ENCODE measurements around the gene PRM1.
"Not testable (repeated sequence)": the region's sequence is repeated elsewhere in the genome, so short reads cannot be mapped to it uniquely, and the experiment has no call there.

The PRM1 gene

DNA sequence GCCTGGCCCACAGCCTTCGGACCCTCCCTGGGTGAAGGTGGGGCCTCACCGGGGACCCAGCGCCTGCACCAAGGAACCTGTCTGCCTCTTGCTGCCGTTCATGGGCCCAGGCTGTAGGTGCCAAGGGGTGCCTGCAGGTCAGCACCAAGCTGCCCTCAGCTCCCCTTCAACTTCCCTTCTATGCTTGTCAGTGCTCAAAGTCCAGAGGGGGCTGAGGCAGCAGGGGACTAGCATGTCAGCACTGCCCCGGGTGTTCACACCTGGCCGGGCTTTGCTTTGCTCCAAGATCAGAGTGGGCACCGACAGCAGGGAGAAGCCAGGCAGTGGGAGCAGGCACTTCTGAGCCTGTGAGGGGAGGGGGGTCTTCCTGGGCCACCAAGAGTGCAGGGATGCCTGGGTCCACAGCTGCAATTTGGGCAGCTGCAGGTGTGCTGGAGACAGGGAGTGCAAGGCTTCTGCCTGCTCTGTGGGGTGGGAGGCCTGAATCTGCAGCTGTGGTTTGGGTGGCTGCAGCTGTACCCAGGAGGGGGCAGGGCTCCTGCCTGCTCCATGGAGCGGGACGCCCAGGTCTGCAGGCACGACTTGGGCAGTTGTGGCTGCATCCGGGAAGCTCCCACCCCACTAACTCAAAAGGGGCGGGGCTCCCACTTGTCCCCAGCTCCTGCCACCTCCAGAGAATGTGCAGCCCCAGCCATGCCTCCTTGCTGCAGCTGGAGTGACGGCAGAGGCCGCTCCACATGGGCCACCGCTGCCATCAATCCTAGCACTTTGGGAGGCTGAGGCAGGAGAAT is 27.6 kb upstream of the PRM1 start:
- DNase-seq (ENCODE audit: insufficient read length, low spot score) (no peak), FAIRE-seq (no peak)
- TF ChIP-seq POLR2A (IDR thresholded peaks at IDR 0.05; ENCODE audit: low read depth, low read length) = no peak

DNA sequence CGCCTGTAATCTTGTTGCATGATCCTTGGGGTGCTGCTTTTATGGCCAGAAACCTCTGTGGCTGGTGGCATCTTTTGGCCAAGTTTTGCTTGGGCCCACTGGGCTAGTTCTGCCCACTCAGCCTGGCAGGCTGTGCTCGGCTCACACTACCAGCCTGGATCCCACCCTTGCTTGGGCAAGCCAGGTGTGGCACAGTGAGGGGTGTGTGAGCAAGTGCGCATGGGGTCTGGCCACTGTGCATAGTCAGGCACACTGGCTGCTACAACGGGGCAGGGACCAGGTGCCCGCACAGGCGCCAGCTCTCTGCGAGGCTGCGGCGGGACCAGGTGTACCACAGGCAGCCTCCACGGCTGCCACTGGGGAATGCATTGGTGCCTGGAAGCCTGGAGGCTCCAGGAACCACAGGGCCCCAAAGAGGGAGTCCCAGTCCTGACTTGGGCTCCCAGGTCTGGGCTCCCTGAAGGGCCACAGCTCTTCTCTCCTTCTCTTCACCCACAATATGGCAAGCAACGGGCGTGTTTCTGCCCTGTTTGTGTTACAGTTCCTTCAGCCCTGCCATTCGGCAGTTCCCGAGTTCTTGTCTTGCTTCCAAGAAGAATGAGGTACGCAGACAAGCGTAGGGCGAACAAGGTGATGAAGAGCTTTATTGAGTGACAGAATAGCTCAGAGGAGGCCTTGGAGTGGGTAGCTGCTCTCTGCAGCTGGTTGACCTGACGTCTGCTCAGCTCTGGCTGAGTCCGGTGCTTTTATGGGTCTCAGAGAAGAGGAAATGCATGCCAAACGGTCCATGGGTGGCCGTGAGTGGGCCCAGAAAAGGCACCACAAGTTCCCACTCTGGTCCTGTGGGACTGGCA is 26.7 kb upstream of the PRM1 start:
- TF ChIP-seq POLR2A (IDR thresholded peaks at IDR 0.05; ENCODE audit: low read depth, low read length) = no peak
- FAIRE-seq (no peak), DNase-seq (ENCODE audit: insufficient read length, low spot score) (no peak)

DNA sequence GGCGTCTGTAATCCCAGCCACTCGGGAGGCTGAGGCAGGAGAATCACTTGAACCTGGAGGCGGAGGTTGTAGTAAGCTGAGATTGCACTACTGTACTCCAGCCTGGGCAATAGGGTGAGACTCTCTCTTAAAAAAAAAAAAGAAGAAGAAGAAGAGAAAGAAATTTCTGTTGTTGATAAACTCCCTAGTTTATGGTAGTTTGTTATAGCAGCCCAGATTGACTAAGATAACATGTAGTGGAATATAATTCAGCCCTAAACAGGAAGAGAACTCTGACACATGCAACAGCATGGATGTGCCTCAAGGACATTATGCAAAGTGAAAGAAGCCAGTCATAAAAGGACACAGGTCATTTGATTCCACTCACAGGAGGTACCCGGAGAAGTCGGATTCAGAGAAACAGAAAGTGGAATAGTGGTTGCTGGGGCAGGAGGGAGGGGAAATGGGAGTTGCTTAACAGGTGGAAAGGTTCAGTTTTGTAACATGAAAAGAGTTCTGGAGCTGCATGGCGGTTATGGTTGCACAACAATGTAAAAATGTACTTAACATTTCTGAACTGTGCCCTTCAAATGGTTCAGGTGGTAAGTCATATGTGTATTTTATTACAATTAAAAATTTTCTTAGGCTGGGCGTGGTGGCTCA is 26.0 kb upstream of the PRM1 start:
- DNase-seq (ENCODE audit: insufficient read length, low spot score) (no peak), FAIRE-seq (no peak)
- TF ChIP-seq POLR2A (IDR thresholded peaks at IDR 0.05; ENCODE audit: low read depth, low read length) = no peak

DNA sequence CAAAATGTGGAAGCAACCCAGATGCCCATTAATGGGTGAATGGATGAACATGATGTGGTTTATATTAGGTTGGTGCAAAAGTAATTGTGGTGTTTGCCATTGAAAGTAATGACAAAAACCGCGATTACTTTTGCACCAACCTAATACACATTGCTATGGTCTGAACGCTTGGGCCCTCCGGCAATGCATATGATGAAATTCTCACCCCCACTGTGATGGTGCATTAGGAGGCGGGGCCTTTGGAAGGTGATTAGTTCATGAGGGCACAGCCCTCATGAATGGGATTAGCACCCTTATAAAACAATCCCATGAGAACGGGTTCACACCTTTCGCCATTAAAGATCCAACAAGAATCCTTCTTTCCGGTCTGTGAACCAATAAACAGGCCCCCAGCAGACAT is 25.3 kb upstream of the PRM1 start:
- FAIRE-seq (no peak), DNase-seq (ENCODE audit: insufficient read length, low spot score) (no peak)
- no peak for TF ChIP-seq POLR2A (IDR thresholded peaks at IDR 0.05; ENCODE audit: low read depth, low read length)

DNA sequence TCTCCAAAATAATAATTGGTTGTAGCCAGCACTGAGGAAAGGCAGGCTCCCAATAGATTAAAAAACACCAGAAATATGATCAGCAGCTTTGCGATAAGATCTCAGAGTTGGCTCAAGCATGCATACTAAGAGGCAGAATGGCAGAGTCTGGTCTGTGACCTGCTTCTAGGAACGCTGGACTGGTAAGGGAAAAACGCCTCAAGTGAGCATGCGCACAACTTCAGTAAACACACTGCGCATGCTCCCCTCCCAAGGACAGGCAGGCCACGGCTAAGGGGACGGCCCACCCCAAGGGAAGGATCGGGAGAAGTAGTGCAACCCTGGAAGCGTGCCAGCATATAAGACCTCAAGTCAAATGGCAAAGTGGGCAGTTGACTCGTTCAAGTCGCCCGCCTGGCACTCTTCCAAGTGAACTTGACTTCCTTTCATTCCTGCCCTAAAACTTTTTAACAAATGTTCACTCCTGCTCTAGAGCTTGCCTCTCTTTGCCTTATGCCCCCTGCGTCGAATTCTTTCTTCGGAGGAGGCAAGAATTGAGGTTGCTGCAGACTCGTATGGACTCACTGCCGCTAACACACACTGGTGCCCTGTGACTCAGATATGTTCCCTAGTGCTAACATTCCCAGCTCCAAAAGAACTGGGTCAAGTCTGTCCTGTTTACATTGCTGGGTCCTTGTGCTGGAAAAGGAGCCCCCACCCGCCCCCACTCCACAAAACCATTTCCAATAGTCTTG is 22.4 kb upstream of the PRM1 start:
- no peak for FAIRE-seq
- no peak for DNase-seq (ENCODE audit: insufficient read length, low spot score)
- no peak for TF ChIP-seq POLR2A (IDR thresholded peaks at IDR 0.05; ENCODE audit: low read depth, low read length)

- no peak for DNase-seq (ENCODE audit: insufficient read length, low spot score)
- no peak for FAIRE-seq
Measured at GRCh38 chr16:11302977-11303376, 21.8 kb upstream of the PRM1 start.

GRCh38 chr16:11301645-11302501 is 20.7 kb upstream of the PRM1 start:
- FAIRE-seq = no peak
- no peak for TF ChIP-seq POLR2A (IDR thresholded peaks at IDR 0.05; ENCODE audit: low read depth, low read length)
- no peak for DNase-seq (ENCODE audit: insufficient read length, low spot score)

More at GRCh38 chr16:11302977-11303376, 21.8 kb upstream of the PRM1 start:
- TF ChIP-seq POLR2A (IDR thresholded peaks at IDR 0.05; ENCODE audit: low read depth, low read length) = no peak

- DNase-seq (ENCODE audit: insufficient read length, low spot score) (no peak), FAIRE-seq (no peak)
- TF ChIP-seq POLR2A (IDR thresholded peaks at IDR 0.05; ENCODE audit: low read depth, low read length) = no peak
Measured at GRCh38 chr16:11300560-11300892, 19.4 kb upstream of the PRM1 start.

GRCh38 chr16:11299865-11300559 is 18.9 kb upstream of the PRM1 start:
- TF ChIP-seq POLR2A (IDR thresholded peaks at IDR 0.05; ENCODE audit: low read depth, low read length) = no peak
- DNase-seq (ENCODE audit: insufficient read length, low spot score) (no peak), FAIRE-seq (no peak)

DNA sequence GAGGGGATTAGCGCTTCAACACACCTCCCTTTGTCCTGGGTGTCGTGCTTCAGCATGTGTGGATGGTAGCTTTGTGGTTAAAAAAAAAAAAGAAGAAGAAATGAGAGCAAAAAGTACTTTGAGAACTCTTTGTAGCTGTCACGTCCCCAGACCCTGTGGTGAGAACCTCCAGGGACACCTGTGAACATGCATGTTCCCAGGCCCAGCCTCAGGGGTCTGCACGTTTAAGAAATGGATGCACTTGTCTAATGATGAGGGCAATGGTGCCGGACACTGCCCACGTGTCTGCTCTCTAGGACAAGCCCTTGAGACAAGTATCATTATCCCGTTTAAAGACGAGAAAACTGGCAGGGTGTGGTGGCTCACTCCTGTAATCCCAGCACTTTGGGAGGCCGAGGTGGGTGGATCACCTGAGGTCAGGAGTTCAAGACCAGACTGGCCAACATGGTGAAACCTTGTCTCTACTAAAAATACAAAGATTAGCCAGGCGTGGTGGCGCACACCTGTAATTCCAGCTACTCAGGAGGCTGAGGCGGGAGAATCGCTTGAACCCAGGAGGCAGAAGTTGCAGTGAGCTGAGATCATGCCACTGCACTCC is 17.9 kb upstream of the PRM1 start:
- not testable (repeated sequence) for FAIRE-seq

GRCh38 chr16:11298143-11298900 is 17.2 kb upstream of the PRM1 start:
- FAIRE-seq (no peak), DNase-seq (ENCODE audit: insufficient read length, low spot score) (no peak)
- no peak for TF ChIP-seq POLR2A (IDR thresholded peaks at IDR 0.05; ENCODE audit: low read depth, low read length)

More for the DNA sequence above, 17.9 kb upstream of the PRM1 start:
- DNase-seq (ENCODE audit: insufficient read length, low spot score) = not testable (repeated sequence)

Measured in H54 (cell line).